Activated CD4-positive, alpha-beta T cell treated with anti-CD3 and anti-CD28 coated beads, Interleukin-2, amount 10 ng/mL, durations not matched to agents 7 days and 5 days (primary cell): ENCODE measurements around the gene AACS. TPM values are rescaled to one million over a fixed set of nuclear protein-coding genes. Genes with fewer than 3 reads are reported as not detected.
"Not testable (repeated sequence)": the region's sequence is repeated elsewhere in the genome, so short reads cannot be mapped to it uniquely, and the experiment has no call there.

ENCODE experiments used
- CTCF ChIA-PET: fragments of 350-600 bp; sonication (Branson Sonifier 250); formaldehyde crosslinking; loops from one replicate; lab custom pipeline; 2021; ENCODE audit warnings: antibody characterized with exemption; lab: Charles Lee
- POLR2A ChIA-PET: fragments of 350-600 bp; sonication (Branson Sonifier 250); formaldehyde crosslinking; loops from one replicate; lab custom pipeline; 2021; ENCODE audit warnings: antibody characterized with exemption; lab: Charles Lee
- DNase-seq: peaks from one replicate; pipeline ENCODE4 v3.0.0-alpha.2; 2020
- H3K27ac Mint-ChIP-seq: one replicate; pipeline ENCODE4 v1.8.0; 2021; ENCODE audit warnings: mild to moderate bottlenecking, moderate library complexity, mixed read lengths
- H3K27me3 Mint-ChIP-seq: one replicate; pipeline ENCODE4 v1.8.0; 2021; ENCODE audit warnings: mixed read lengths
- H3K36me3 Mint-ChIP-seq: one replicate; pipeline ENCODE4 v1.8.0; 2021; ENCODE audit warnings: low read depth, mixed read lengths
- H3K4me1 Mint-ChIP-seq: one replicate; pipeline ENCODE4 v1.8.0; 2021; ENCODE audit warnings: mixed read lengths
- H3K4me3 Mint-ChIP-seq: one replicate; pipeline ENCODE4 v1.8.0; 2021; ENCODE audit warnings: mild to moderate bottlenecking, moderate library complexity, mixed read lengths
- H3K9me3 Mint-ChIP-seq: one replicate; pipeline ENCODE4 v1.8.0; 2021; ENCODE audit warnings: mixed read lengths
- total RNA-seq, 2 experiments: library from RNA; stranded (reverse); gene quantifications; one replicate each; pipeline ENCODE4 v1.2.3, GENCODE V29; 2021

AACS gene
- total RNA-seq, 2 experiments from 2014 or later = 17.8 to 19.1 TPM

DNA sequence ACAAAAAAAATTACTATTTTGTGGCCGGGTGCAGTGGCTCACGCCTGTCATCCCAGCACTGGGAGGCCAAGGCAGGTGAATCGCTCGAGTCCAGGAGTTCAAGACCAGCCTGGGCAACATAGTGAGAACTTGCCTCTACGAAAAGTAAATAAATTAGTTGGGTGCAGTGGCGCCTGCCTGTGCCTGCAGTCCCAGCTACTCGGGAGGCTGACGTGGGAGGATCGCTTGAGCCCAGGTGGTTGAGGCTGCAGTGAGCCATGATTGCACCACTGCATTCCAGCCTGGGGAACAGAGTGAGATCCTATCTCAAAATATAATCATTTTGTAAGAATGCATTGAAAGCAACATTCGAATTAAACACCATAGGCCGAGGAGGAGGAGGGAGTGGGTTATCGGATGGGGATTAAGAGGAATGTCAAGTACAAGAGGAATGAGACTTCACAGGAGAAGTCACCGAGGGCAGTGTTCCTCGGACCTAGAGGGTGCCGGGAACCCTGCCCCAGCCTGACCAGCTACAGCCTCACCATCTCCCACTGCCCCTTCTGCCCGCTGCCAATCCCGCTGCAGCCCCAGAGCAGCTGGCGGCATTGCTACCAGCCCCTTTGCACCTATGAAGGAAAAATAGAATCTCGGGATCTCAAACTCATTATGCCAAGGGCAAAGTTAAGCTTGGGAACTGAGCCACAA, 32.6 kb upstream of the AACS start:
- peaks cover 1% of the 10 kb centered on the region for H3K36me3 Mint-ChIP-seq
- ChIA-PET CTCF (no interaction called here), POLR2A (no interaction called here)
- H3K27me3 Mint-ChIP-seq = no peaks in the 10 kb centered on the region
- no peak for DNase-seq
- no peak overlapping the region for H3K27ac Mint-ChIP-seq
- peaks cover 4% of the 10 kb centered on the region for H3K9me3 Mint-ChIP-seq
- no peak overlapping the region for H3K4me3 Mint-ChIP-seq
- no peaks in the 10 kb centered on the region for H3K4me1 Mint-ChIP-seq

DNA sequence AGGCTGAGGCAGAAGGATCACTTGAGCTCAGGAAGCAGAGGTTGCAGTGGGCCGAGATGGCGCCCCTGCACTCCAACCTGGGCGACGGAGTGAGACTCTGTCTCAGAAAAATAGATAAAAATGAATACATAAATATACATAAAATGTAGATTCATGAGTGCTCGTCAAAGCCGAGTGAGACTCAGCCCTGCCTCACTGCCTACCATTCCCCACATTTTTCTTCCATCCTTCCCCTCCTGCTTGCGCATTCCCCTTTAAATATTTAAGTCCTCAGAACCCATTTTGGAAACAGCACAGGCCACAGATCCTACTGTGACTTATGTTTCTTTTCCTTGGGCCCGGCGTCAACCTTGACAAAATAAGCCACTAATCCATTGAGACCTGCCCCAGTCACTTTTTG, 31.9 kb upstream of the AACS start:
- H3K27ac Mint-ChIP-seq = no peak overlapping the region
- H3K4me1 Mint-ChIP-seq = no peaks in the 10 kb centered on the region
- peaks cover 1% of the 10 kb centered on the region for H3K36me3 Mint-ChIP-seq
- DNase-seq = no peak
- CTCF ChIA-PET = no interaction called here
- peaks cover 4% of the 10 kb centered on the region for H3K9me3 Mint-ChIP-seq
- H3K4me3 Mint-ChIP-seq = no peak overlapping the region
- POLR2A ChIA-PET = no interaction called here
- H3K27me3 Mint-ChIP-seq = no peaks in the 10 kb centered on the region

DNA sequence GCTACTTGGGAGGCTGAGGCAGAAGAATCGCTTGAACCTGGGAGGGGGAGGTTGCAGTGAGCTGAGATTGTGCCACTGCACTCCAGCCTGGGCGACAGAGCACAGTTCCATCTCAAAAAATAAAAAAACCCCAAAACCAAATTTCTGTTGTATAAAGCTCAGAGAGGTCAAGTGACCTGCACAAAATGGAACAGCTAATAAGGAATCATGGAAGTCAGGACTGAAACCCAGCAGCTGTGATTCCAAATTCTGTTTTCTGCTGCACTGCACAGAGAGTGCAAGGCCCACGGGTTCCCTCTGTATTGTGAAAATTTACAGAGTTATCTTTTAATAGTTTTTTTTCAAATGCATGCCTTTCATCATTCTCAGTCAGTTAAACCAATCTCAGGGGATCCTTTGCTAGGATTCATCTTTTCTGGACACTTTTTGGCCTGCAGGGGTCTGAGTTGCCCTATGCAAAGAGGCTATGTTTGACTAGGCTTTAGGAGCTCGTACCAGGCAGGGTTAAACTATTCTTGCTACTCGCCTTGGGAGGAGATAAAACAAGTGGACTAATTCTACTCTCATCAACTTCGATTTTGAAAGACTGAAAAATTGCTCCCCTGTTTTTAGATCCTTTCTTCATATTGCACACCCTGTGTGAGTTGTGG, 26.1 kb upstream of the AACS start:
- peaks cover 4% of the 10 kb centered on the region for H3K9me3 Mint-ChIP-seq
- ChIA-PET POLR2A (interaction anchor here (0.6 kb wide), 1 partner anchor 10 kb away, joined by 3 read pairs; no protein-coding TSS in a partner anchor), CTCF (interaction anchor here (0.6 kb wide), 1 partner anchor 94 kb away, joined by 5 read pairs; no protein-coding TSS in a partner anchor)
- H3K4me1 Mint-ChIP-seq = no peaks in the 10 kb centered on the region
- H3K36me3 Mint-ChIP-seq = peaks cover 1% of the 10 kb centered on the region
- H3K4me3 Mint-ChIP-seq = no peak overlapping the region
- DNase-seq = no peak
- H3K27ac Mint-ChIP-seq = no peak overlapping the region
- H3K27me3 Mint-ChIP-seq = no peaks in the 10 kb centered on the region

DNA sequence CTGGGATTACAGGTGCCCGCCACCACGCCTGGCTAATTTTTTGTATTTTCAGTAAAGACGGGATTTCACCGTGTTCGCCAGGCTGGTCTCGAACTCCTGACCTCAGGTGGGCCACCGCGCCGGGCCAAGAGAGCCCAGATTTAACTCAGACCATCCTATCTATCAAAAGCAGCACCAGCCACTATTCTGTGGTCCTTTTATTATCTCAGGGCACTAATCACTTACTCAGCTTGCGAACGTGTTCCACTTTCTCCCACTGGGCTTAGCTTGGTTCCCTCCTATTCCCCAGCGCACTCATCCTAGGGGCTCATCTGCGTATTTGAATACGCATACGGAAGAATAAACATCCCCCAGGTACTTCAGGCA, 16.2 kb upstream of the AACS start:
- Mint-ChIP-seq H3K36me3 (no peaks in the 10 kb centered on the region), H3K4me1 (peaks cover 10% of the 10 kb centered on the region), H3K27me3 (no peaks in the 10 kb centered on the region), H3K27ac (peak overlapping the region; percentile 85), H3K9me3 (no peaks in the 10 kb centered on the region), H3K4me3 (peak overlapping the region; percentile 80)
- CTCF ChIA-PET = interaction anchor here (0.6 to 2.7 kb wide), 10 partner anchors 12 to 142 kb away, joined by 3 to 13 read pairs (median 4); partner anchors contain the start of genes AACS and BRI3BP
- no peak for DNase-seq
- POLR2A ChIA-PET = interaction anchor here (0.7 kb wide), 1 partner anchor 10 kb away, joined by 3 read pairs; no protein-coding TSS in a partner anchor

DNA sequence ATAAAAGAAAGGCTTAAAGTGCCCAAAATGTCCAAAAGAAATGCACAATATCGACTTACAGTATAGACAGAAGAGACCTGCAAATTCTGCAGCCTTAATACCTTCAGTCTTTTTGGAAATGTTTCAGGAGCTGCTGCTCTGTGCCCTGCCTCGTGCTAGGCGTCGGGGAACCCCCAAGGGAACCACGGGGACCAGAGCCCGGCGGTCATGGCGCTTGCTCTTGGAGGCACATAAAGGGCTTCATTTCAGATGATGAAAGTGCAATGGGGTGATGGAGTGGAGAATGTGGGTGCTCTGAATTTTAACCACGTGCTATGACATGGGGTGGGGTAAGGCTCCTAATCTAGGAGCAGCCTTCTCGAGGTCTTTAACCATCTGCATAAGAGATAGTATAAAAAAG, 14.8 kb upstream of the AACS start:
- H3K4me3 Mint-ChIP-seq = peak overlapping the region; percentile 36

DNA sequence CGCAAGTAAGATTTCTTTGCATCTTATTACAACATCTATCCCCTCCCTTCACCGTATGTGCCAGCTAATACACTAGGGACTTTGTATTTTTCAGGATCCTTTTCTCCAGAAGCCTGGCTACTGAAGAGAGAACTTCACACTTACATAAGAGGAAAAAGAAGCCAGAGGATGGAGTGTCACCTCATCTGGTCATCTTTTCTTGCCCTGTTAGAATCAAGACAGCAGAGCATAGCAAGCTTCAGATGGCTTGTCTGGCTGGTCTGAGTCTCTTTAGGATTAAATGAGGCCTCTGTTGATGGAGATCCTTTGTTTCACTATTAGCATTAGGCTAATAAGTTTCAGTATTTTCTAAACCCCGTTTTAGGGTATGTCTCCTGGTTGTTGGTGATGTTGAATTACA, 14.4 kb upstream of the AACS start:
- ChIA-PET CTCF (interaction anchor here (0.5 to 2.7 kb wide), 3 partner anchors 10 to 19 kb away, joined by 3 to 13 read pairs (median 4); partner anchors contain the start of gene AACS), POLR2A (no interaction called here)
- Mint-ChIP-seq H3K4me3 (peak overlapping the region; percentile 36), H3K36me3 (no peaks in the 10 kb centered on the region), H3K27me3 (peaks cover 4% of the 10 kb centered on the region), H3K27ac (no peak overlapping the region), H3K9me3 (no peaks in the 10 kb centered on the region), H3K4me1 (peaks cover 10% of the 10 kb centered on the region)
- no peak for DNase-seq

More for the DNA sequence above, 14.8 kb upstream of the AACS start:
- ChIA-PET POLR2A (no interaction called here), CTCF (interaction anchor here (0.5 to 2.7 kb wide), 5 partner anchors 10 to 144 kb away, joined by 3 to 13 read pairs (median 4); partner anchors contain the start of gene AACS)
- H3K27me3 Mint-ChIP-seq = peaks cover 3% of the 10 kb centered on the region
- no peak overlapping the region for H3K27ac Mint-ChIP-seq
- no peaks in the 10 kb centered on the region for H3K9me3 Mint-ChIP-seq
- no peaks in the 10 kb centered on the region for H3K36me3 Mint-ChIP-seq
- peaks cover 10% of the 10 kb centered on the region for H3K4me1 Mint-ChIP-seq
- DNase-seq = no peak

DNA sequence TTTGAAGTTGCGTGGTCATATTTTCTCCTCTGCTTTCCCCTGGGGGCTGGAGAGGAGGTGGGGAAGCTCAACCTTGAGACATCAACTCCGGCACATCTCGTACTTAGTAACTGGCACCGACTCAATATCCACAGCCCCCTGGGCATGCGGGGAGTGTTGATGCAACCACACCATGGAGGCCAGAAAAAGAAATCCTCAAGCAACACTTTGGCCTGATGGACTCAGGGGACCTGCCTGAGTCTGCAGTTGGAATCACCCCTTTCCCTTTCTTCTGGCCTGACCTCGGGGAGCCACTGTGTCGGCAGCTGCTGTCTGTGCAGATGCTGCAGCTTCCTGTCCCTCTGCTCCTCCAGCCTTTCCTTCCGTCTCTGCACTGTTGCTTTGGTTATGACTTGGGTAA, 11.4 kb upstream of the AACS start:
- Mint-ChIP-seq H3K36me3 (no peaks in the 10 kb centered on the region), H3K9me3 (no peaks in the 10 kb centered on the region), H3K4me3 (no peak overlapping the region), H3K4me1 (peaks cover 10% of the 10 kb centered on the region), H3K27me3 (peaks cover 9% of the 10 kb centered on the region), H3K27ac (no peak overlapping the region)
- POLR2A ChIA-PET = no interaction called here
- CTCF ChIA-PET = interaction anchor here (0.7 kb wide), 1 partner anchor 16 kb away, joined by 3 read pairs; no protein-coding TSS in a partner anchor
- DNase-seq = no peak

DNA sequence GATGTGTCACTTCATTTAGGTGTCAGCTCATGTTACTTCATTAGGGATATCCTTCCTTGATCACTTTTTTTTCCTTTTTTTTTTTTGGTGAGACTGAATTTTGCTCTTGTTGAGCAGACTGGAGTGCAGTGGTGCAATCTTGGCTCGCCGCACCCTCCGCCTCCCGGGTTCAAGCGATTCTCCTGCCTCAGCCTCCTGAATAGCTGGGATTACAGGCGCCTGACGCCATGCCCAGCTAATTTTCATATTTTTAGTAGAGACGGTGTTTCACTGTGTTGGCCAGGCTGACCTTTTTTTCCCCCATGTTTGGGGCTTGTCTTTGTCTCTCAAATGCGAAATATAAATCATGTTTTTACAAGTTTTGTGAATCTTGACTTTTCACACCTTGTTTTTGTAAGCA, 9.6 kb upstream of the AACS start:
- no peak for DNase-seq
- ChIA-PET CTCF (interaction anchor here (1.5 kb wide), 1 partner anchor 8 kb away, joined by 7 read pairs; no protein-coding TSS in a partner anchor), POLR2A (no interaction called here)
- Mint-ChIP-seq H3K4me3 (no peak overlapping the region), H3K9me3 (no peaks in the 10 kb centered on the region), H3K36me3 (no peaks in the 10 kb centered on the region), H3K4me1 (peaks cover under 1% of the 10 kb centered on the region), H3K27ac (no peak overlapping the region), H3K27me3 (peaks cover 13% of the 10 kb centered on the region)

DNA sequence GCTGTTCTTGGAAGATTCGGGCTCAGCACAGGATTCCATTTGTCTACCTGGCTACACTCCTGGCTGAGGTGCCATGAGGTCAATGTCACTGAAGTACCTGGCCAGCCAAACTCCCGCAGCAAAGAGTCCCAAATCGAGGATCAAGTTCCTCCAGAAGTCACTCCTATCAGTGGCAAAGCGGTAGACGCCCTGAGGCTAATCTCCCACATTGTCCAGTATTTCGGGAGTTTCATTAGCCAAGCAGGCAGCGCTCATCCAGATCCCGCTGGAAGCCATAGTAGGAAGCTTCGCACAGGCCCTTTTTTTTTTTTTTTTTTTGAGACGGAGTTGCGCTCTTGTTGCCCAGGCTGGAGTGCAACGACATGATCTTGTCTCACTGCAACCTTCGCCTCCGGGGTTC, 8.9 kb upstream of the AACS start:
- ChIA-PET CTCF (no interaction called here), POLR2A (no interaction called here)
- no peak overlapping the region for H3K27ac Mint-ChIP-seq
- no peak for DNase-seq
- no peaks in the 10 kb centered on the region for H3K36me3 Mint-ChIP-seq
- H3K9me3 Mint-ChIP-seq = no peaks in the 10 kb centered on the region
- H3K4me3 Mint-ChIP-seq = no peak overlapping the region
- H3K27me3 Mint-ChIP-seq = peaks cover 13% of the 10 kb centered on the region
- H3K4me1 Mint-ChIP-seq = no peaks in the 10 kb centered on the region

DNA sequence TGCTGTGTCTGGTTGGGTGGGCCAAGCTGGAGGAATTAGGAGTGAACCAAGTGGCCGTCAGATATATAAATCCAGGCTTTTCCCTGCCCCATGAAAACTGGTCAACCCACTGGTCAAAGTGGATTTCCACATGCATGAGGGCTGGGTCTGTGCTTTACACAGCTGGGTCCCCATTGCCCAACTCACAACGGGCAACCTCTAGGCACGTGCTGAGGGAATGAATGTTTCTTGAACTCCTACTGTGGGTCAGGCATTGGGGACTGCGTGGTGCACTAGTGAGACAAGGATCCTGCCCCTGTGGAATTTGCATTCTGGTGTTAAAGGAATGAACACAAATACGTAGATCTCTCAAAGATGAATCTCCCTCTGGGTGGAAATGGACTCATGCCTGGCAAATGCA, 7.5 kb upstream of the AACS start:
- Mint-ChIP-seq H3K4me1 (no peaks in the 10 kb centered on the region), H3K36me3 (no peaks in the 10 kb centered on the region), H3K27me3 (peaks cover 13% of the 10 kb centered on the region), H3K9me3 (no peaks in the 10 kb centered on the region), H3K4me3 (no peak overlapping the region), H3K27ac (no peak overlapping the region)
- ChIA-PET CTCF (no interaction called here), POLR2A (no interaction called here)
- no peak for DNase-seq

DNA sequence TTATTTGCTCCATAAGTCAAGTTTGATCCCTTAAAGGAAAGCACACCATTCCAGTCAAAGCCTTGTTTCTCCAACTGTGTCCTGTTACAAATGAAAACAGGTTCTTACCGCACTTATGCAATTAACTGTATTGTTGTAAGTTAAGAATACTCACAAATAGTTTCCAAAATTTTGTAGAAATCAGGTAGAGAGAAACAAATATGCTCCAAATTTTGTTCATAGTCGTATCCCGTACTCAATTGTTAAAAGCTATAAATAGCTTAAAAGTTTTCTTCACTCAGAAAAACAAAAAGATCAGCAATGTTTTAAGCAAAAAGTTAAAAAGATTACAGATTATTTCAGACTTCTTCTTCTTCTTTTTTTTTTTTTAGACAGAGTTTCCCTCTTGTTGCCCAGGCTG, 4.0 kb upstream of the AACS start:
- peaks cover 21% of the 10 kb centered on the region for H3K27me3 Mint-ChIP-seq
- ChIA-PET POLR2A (no interaction called here), CTCF (interaction anchor here (0.7 to 1.1 kb wide), 2 partner anchors 11 to 12 kb away, joined by 3 to 5 read pairs; no protein-coding TSS in a partner anchor)
- H3K9me3 Mint-ChIP-seq = no peaks in the 10 kb centered on the region
- H3K4me1 Mint-ChIP-seq = peaks cover 10% of the 10 kb centered on the region
- no peak overlapping the region for H3K4me3 Mint-ChIP-seq
- DNase-seq = no peak
- H3K27ac Mint-ChIP-seq = no peak overlapping the region
- no peaks in the 10 kb centered on the region for H3K36me3 Mint-ChIP-seq

DNA sequence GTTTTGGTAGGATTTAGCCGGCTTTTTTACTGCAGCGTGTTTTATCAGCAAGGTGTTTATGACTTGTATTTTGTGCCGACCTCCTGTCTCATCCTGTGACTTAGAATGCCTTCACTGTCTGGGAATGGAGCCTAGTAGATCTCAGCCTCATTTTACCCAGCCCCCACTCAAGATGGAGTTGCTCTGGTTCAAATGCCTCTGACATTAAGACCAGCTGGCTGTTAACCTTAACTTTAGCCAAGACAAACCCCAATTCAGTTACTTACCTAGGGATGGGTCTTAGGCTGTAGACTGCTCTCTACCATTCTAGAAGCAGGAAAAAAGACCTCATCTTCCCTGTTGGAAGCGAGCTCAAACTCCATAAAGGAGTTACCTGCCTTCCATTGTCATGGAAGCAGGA, 1.7 kb upstream of the AACS start:
- CTCF ChIA-PET = interaction anchor here (1.9 to 2.1 kb wide), 3 partner anchors 9 to 157 kb away, joined by 7 to 13 read pairs (median 7); no protein-coding TSS in a partner anchor
- H3K9me3 Mint-ChIP-seq, H3K4me3 Mint-ChIP-seq, DNase-seq, H3K36me3 Mint-ChIP-seq, POLR2A ChIA-PET, H3K27ac Mint-ChIP-seq: not testable (repeated sequence)
- H3K27me3 Mint-ChIP-seq = peaks cover 20% of the 10 kb centered on the region
- H3K4me1 Mint-ChIP-seq = peaks cover 17% of the 10 kb centered on the region

DNA sequence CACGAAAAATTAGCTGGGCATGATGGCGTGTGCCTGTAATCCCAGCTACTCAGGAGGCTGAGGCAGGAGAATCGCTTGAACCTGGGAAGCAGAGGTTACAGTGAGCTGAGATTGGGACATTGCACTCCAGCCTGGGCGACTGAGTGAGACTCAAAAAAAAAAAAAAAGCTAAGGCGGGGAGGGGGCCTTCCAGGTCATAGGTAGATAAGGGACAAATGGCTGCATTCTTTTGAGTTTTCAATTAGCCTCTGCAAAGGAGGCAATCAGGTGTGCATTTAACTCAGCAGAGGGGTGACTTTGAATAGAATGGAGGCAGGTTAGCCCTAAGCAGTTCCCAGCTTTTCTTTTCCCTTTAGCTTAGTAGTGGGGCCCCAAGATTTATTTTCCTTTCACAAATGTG, 743 bp upstream of the AACS start:
- CTCF ChIA-PET = interaction anchor here (0.6 to 2.1 kb wide), 5 partner anchors 9 to 1254 kb away, joined by 3 to 13 read pairs (median 7); no protein-coding TSS in a partner anchor
- H3K36me3 Mint-ChIP-seq = no peaks in the 10 kb centered on the region
- POLR2A ChIA-PET = no interaction called here
- peaks cover 17% of the 10 kb centered on the region for H3K4me1 Mint-ChIP-seq
- DNase-seq = no peak
- H3K27me3 Mint-ChIP-seq = peaks cover 16% of the 10 kb centered on the region
- H3K27ac Mint-ChIP-seq = no peak overlapping the region
- H3K9me3 Mint-ChIP-seq = no peaks in the 10 kb centered on the region
- H3K4me3 Mint-ChIP-seq = peak overlapping the region; percentile 73
